ENCODE results near the gene LRIG2.
"Not testable (repeated sequence)": the region's sequence is repeated elsewhere in the genome, so short reads cannot be mapped to it uniquely, and the experiment has no call there.

The LRIG2 gene

GRCh38 chr1:113156368-113156767, 83.4 kb downstream of the LRIG2 start:
- no peak for TF ChIP-seq EZH2 (IDR thresholded peaks at IDR 0.05; ENCODE audit: borderline replicate concordance, low read depth, low read length, severe bottlenecking)
- TF ChIP-seq, protein P1, sequence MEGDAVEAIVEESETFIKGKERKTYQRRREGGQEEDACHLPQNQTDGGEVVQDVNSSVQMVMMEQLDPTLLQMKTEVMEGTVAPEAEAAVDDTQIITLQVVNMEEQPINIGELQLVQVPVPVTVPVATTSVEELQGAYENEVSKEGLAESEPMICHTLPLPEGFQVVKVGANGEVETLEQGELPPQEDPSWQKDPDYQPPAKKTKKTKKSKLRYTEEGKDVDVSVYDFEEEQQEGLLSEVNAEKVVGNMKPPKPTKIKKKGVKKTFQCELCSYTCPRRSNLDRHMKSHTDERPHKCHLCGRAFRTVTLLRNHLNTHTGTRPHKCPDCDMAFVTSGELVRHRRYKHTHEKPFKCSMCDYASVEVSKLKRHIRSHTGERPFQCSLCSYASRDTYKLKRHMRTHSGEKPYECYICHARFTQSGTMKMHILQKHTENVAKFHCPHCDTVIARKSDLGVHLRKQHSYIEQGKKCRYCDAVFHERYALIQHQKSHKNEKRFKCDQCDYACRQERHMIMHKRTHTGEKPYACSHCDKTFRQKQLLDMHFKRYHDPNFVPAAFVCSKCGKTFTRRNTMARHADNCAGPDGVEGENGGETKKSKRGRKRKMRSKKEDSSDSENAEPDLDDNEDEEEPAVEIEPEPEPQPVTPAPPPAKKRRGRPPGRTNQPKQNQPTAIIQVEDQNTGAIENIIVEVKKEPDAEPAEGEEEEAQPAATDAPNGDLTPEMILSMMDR (IDR thresholded peaks at IDR 0.05; ENCODE audit: borderline replicate concordance, extremely low read depth, low read length, poor library complexity, severe bottlenecking): no peak
- no peak overlapping the region for H2AFZ ChIP-seq (ENCODE audit: low read depth, low read length)
- no peak for DNase-seq
- no peak overlapping the region for H3K4me2 ChIP-seq (ENCODE audit: insufficient read depth, low read length)
- H3K27ac ChIP-seq (ENCODE audit: low read length): no peak overlapping the region
- no peaks in the 10 kb centered on the region for H3K27me3 ChIP-seq (ENCODE audit: insufficient read depth, low read length, poor library complexity)
- ATAC-seq (ENCODE audit: insufficient read depth, low read depth): no peak
- H3K4me1 ChIP-seq (ENCODE audit: insufficient read depth, low read length): no peaks in the 10 kb centered on the region
- H3K9ac ChIP-seq (ENCODE audit: low read depth, low read length): no peak overlapping the region
- no peaks in the 10 kb centered on the region for H3K79me2 ChIP-seq (ENCODE audit: insufficient read depth, low read length)
- H3K36me3 ChIP-seq (ENCODE audit: insufficient read depth, low read length): no peaks in the 10 kb centered on the region
- H3K9me3 ChIP-seq (ENCODE audit: insufficient read depth, low read length, severe bottlenecking): peaks cover 4% of the 10 kb centered on the region
- no peaks in the 10 kb centered on the region for H4K20me1 ChIP-seq (ENCODE audit: insufficient read depth, low read length)
- no peak overlapping the region for H3K4me3 ChIP-seq (ENCODE audit: low read depth in 1 of 2, low read length in 2 of 2)

GRCh38 chr1:113158743-113159142, 85.7 kb downstream of the LRIG2 start:
- H4K20me1 ChIP-seq (ENCODE audit: insufficient read depth, low read length); H3K27me3 ChIP-seq (ENCODE audit: insufficient read depth, low read length, poor library complexity); H2AFZ ChIP-seq (ENCODE audit: low read depth, low read length); H3K79me2 ChIP-seq (ENCODE audit: insufficient read depth, low read length); H3K27ac ChIP-seq (ENCODE audit: low read length); ATAC-seq (ENCODE audit: insufficient read depth, low read depth); H3K4me2 ChIP-seq (ENCODE audit: insufficient read depth, low read length); H3K9me3 ChIP-seq (ENCODE audit: insufficient read depth, low read length, severe bottlenecking); H3K4me3 ChIP-seq (ENCODE audit: low read depth in 1 of 2, low read length in 2 of 2); H3K9ac ChIP-seq (ENCODE audit: low read depth, low read length); H3K36me3 ChIP-seq (ENCODE audit: insufficient read depth, low read length); H3K4me1 ChIP-seq (ENCODE audit: insufficient read depth, low read length); DNase-seq: not testable (repeated sequence)

GRCh38 chr1:113166473-113166872, 93.5 kb downstream of the LRIG2 start:
- DNase-seq: no peak
- Histone ChIP-seq H3K79me2 (ENCODE audit: insufficient read depth, low read length) (no peaks in the 10 kb centered on the region), H2AFZ (ENCODE audit: low read depth, low read length) (no peak overlapping the region), H3K27me3 (ENCODE audit: insufficient read depth, low read length, poor library complexity) (no peaks in the 10 kb centered on the region), H3K4me1 (ENCODE audit: insufficient read depth, low read length) (no peaks in the 10 kb centered on the region), H3K9me3 (ENCODE audit: insufficient read depth, low read length, severe bottlenecking) (no peaks in the 10 kb centered on the region), H3K9ac (ENCODE audit: low read depth, low read length) (no peak overlapping the region), H4K20me1 (ENCODE audit: insufficient read depth, low read length) (no peaks in the 10 kb centered on the region), H3K36me3 (ENCODE audit: insufficient read depth, low read length) (no peaks in the 10 kb centered on the region), H3K4me3 (ENCODE audit: low read depth in 1 of 2, low read length in 2 of 2) (no peak overlapping the region), H3K27ac (ENCODE audit: low read length) (no peak overlapping the region), H3K4me2 (ENCODE audit: insufficient read depth, low read length) (no peak overlapping the region)
- ATAC-seq (ENCODE audit: insufficient read depth, low read depth): no peak
- TF ChIP-seq EZH2 (IDR thresholded peaks at IDR 0.05; ENCODE audit: borderline replicate concordance, low read depth, low read length, severe bottlenecking): no peak
- TF ChIP-seq, protein P1 (IDR thresholded peaks at IDR 0.05; ENCODE audit: borderline replicate concordance, extremely low read depth, low read length, poor library complexity, severe bottlenecking): no peak

DNA sequence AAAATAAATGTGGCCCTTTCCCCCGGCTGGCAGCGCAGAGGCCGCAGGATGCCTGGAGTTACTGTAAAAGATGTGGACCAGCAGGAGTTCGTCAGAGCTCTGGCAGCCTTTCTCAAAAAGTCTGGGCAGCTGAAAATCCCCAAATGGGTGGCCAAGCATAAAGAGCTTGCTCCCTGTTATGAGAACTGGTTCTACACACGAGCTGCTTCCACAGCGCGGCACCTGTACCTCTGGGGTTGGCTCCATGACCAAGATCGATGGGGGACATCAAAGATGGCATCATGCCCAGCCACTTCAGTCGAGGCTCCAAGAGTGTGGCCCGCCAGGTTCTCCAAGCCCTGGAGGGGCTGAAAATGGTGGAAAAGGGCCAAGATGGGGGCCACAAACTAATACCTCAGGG, 95.9 kb downstream of the LRIG2 start:
- no peaks in the 10 kb centered on the region for H3K27me3 ChIP-seq (ENCODE audit: insufficient read depth, low read length, poor library complexity)
- no peaks in the 10 kb centered on the region for H3K9me3 ChIP-seq (ENCODE audit: insufficient read depth, low read length, severe bottlenecking)
- no peaks in the 10 kb centered on the region for H3K36me3 ChIP-seq (ENCODE audit: insufficient read depth, low read length)
- H3K4me2 ChIP-seq (ENCODE audit: insufficient read depth, low read length): no peak overlapping the region
- H3K4me3 ChIP-seq (ENCODE audit: low read depth in 1 of 2, low read length in 2 of 2): no peak overlapping the region
- H3K9ac ChIP-seq (ENCODE audit: low read depth, low read length): no peak overlapping the region
- no peak overlapping the region for H2AFZ ChIP-seq (ENCODE audit: low read depth, low read length)
- no peaks in the 10 kb centered on the region for H4K20me1 ChIP-seq (ENCODE audit: insufficient read depth, low read length)
- H3K4me1 ChIP-seq (ENCODE audit: insufficient read depth, low read length): no peaks in the 10 kb centered on the region
- no peaks in the 10 kb centered on the region for H3K79me2 ChIP-seq (ENCODE audit: insufficient read depth, low read length)
- DNase-seq (no peak), ATAC-seq (ENCODE audit: insufficient read depth, low read depth) (no peak)
- H3K27ac ChIP-seq (ENCODE audit: low read length): no peak overlapping the region
- no peak for TF ChIP-seq EZH2 (IDR thresholded peaks at IDR 0.05; ENCODE audit: borderline replicate concordance, low read depth, low read length, severe bottlenecking)
- TF ChIP-seq, protein P1 (IDR thresholded peaks at IDR 0.05; ENCODE audit: borderline replicate concordance, extremely low read depth, low read length, poor library complexity, severe bottlenecking): no peak

All from DND-41 (cell line).